SK-N-MC (cell line): ENCODE results near the gene DCUN1D5.

Experiments used
- DNase-seq: peaks from one replicate; pipeline ENCODE4 v3.0.0-alpha.2; 2011; ENCODE audit warnings: low read depth, low spot score
- H3K27ac ChIP-seq: fragments of 200-600 bp; sonication (generic); 2 replicates; pipeline ENCODE4 v1.5.1; 2016; ENCODE audit warnings: mixed run types
- H3K36me3 ChIP-seq: fragments of 200-600 bp; sonication (generic); 2 replicates; pipeline ENCODE4 v1.6.1; 2017; ENCODE audit warnings: antibody characterized with exemption, low read length, mixed read lengths; ENCODE audit not compliant: insufficient read depth
- H3K4me3 ChIP-seq: fragments of 200-600 bp; sonication (generic); 2 replicates; pipeline ENCODE4 v1.5.1; 2016
- H3K9ac ChIP-seq: fragments of 200-600 bp; sonication (generic); 2 replicates; pipeline ENCODE4 v1.8.0; 2017; ENCODE audit warnings: mixed run types, mixed read lengths; ENCODE audit not compliant: insufficient read length
- H3K9me3 ChIP-seq: fragments of 200-600 bp; sonication (generic); 2 replicates; pipeline ENCODE4 v1.6.1; 2017; ENCODE audit warnings: low read depth, mild to moderate bottlenecking, antibody characterized with exemption, low read length, moderate library complexity, mixed read lengths
- EZH2 ChIP-seq: fragments of 200-600 bp; sonication (generic); IDR thresholded peaks from one replicate; pipeline ENCODE4 v1.6.1; 2017; ENCODE audit warnings: antibody characterized with exemption
- FOXP2 ChIP-seq: optimal IDR thresholded peaks from 2 replicates; pipeline ENCODE3; 2011; ENCODE audit warnings: mild to moderate bottlenecking, moderate library complexity; ENCODE audit not compliant: insufficient read depth; ENCODE audit errors: extremely low read length, control extremely low read depth
- POLR2AphosphoS5 ChIP-seq: IDR thresholded peaks from 2 replicates; pipeline ENCODE4 v1.6.1; 2012; ENCODE audit warnings: mild to moderate bottlenecking, low read depth, low read length, borderline replicate concordance

DCUN1D5 gene

DNA sequence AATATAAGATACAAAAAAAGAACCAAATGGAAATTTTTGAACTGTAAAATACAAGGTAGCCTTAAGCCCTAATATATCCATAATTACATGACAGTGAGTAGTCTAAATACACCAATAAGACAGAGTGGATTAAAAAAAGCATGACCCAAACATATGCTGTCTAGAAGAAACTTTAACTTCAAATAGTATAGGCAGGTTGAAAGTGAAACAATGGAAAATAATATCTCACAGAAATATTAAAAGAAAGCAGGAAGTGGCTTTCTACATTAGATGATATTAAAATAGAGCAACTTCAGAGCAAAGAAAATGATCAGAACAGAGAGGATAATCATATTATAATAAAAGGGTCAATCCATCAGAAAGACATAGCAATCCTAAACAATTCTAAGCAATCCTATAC, 21.8 kb downstream of the DCUN1D5 start:
- Histone ChIP-seq H3K9ac (no peak overlapping the region), H3K9me3 (no peaks in the 10 kb centered on the region), H3K27ac (no peak overlapping the region), H3K4me3 (no peak overlapping the region), H3K36me3 (peaks cover 84% of the 10 kb centered on the region)
- no peak for TF ChIP-seq FOXP2
- TF ChIP-seq POLR2AphosphoS5, result no peak
- no peak for TF ChIP-seq EZH2
- no peak for DNase-seq

- no peak overlapping the region for H3K4me3 ChIP-seq
- H3K36me3 ChIP-seq, result peaks cover 84% of the 10 kb centered on the region
- H3K27ac ChIP-seq, result no peak overlapping the region
- TF ChIP-seq FOXP2, result no peak
- H3K9me3 ChIP-seq, result no peaks in the 10 kb centered on the region
- H3K9ac ChIP-seq, result no peak overlapping the region
- DNase-seq, result no peak
These were observed 22.6 kb downstream of the DCUN1D5 start for GRCh38 chr11:103069367-103069766.

DNA sequence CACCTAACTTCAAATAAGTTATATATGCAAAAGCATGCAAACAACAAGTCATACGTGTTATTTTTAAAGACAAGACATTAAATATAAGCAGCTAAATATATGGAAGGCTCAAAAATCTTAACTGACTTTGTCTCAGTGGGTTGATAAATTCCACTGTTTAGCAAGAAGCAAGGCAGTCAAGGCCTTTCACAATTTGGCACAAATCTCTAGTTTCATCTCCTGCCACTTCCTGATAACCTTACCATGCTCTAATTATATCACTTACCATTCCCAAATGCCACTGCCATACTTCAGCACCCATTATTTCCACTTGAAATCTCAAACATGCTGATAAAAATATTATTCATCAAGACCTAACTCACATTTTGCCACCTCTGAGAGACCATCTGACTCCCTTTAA, 24.8 kb downstream of the DCUN1D5 start:
- H3K9me3 ChIP-seq, result no peaks in the 10 kb centered on the region
- H3K9ac ChIP-seq, result no peak overlapping the region
- DNase-seq, result no peak
- H3K36me3 ChIP-seq, result peaks cover 89% of the 10 kb centered on the region
- H3K4me3 ChIP-seq, result no peak overlapping the region
- peak overlapping the region; percentile 43; the same call in 1 of the 2 replicates for H3K27ac ChIP-seq
- TF ChIP-seq EZH2, result no peak
- TF ChIP-seq POLR2AphosphoS5, result no peak
- TF ChIP-seq FOXP2, result no peak

DNA sequence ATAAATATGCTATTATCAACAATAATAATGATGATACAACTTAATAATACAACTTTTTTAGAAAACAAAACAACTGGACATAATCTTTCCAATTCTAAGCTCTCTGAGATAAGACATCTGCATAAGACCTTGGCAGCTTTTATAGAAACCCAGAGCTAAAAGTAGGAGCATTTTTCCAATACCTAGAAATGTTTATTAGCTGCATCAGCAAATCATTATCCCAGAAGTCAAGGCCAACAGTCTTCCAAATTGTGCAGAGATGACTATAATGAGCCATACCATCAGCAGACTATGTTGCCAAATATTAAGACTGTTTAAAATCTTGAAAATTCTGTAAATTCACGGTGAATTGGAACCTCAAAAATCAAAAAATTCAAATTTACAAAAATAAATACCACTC, 30.3 kb downstream of the DCUN1D5 start:
- no peak overlapping the region for H3K9ac ChIP-seq
- no peak for DNase-seq
- H3K9me3 ChIP-seq, result no peaks in the 10 kb centered on the region
- peaks cover 67% of the 10 kb centered on the region for H3K36me3 ChIP-seq
- no peak overlapping the region for H3K27ac ChIP-seq
- no peak overlapping the region for H3K4me3 ChIP-seq
- no peak for TF ChIP-seq POLR2AphosphoS5
- TF ChIP-seq FOXP2, result no peak
- TF ChIP-seq EZH2, result no peak

GRCh38 chr11:103055221-103055890, 36.6 kb downstream of the DCUN1D5 start:
- peaks cover 6% of the 10 kb centered on the region for H3K36me3 ChIP-seq
- H3K27ac ChIP-seq, result peak overlapping the region; percentile 34; the same call in 1 of the 2 replicates
- TF ChIP-seq FOXP2 (no peak), POLR2AphosphoS5 (no peak), EZH2 (no peak)
- H3K4me3 ChIP-seq, result no peak overlapping the region
- peak; percentile 28 for DNase-seq
- H3K9me3 ChIP-seq, result no peaks in the 10 kb centered on the region
- H3K9ac ChIP-seq, result peak overlapping the region; percentile 32

DNA sequence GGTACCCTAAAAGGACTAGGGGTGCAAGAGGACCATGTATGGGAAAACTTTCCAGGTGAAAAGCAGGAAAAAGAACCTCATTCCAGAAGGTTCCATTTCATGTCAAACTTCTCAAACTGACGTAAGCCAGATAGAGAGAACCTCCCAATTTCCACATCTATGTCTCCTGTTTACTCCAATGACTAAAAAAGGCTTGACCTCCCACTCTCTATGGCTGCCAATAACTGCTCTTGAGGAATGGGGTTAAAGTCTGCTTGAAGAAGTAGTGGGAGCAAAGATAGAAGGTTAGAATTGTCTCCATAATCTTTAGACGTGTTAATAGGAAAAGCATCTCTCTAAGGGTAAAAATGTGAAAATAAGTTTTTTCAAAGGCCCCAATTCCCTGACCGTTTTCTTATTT, 38.0 kb downstream of the DCUN1D5 start:
- H3K27ac ChIP-seq, result no peak overlapping the region
- no peaks in the 10 kb centered on the region for H3K9me3 ChIP-seq
- no peaks in the 10 kb centered on the region; the same call in 1 of the 2 replicates for H3K36me3 ChIP-seq
- no peak overlapping the region for H3K4me3 ChIP-seq
- DNase-seq, result no peak
- no peak overlapping the region for H3K9ac ChIP-seq
- TF ChIP-seq FOXP2 (no peak), EZH2 (no peak), POLR2AphosphoS5 (no peak)

DNA sequence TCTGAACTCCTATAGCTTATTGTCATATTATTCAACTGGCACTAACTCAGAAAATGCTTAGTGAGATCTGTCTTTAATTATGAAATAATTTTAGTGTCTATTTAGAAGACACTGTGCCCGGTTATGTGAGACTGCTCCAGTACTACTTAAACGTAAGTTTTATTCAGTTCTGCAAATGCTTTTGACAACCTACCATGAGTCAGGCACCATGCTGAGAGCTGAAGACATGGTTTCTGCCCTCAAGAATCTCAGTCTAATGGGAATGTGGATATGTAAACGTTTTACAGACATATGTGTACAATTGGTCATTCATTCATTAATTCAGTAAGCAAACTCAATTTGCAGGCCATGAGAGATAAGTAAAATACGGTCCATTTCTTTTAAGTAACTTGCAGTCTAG, 40.0 kb downstream of the DCUN1D5 start:
- peak overlapping the region; percentile 83 for H3K27ac ChIP-seq
- DNase-seq, result peak; percentile 24
- no peak for TF ChIP-seq EZH2
- no peak for TF ChIP-seq FOXP2
- TF ChIP-seq POLR2AphosphoS5, result no peak
- H3K4me3 ChIP-seq, result peak overlapping the region; percentile 2; the same call in 1 of the 2 replicates
- no peak overlapping the region for H3K9ac ChIP-seq
- H3K36me3 ChIP-seq, result no peaks in the 10 kb centered on the region; the same call in 1 of the 2 replicates
- no peaks in the 10 kb centered on the region for H3K9me3 ChIP-seq

GRCh38 chr11:103051151-103051801, 40.7 kb downstream of the DCUN1D5 start:
- H3K9me3 ChIP-seq, result no peaks in the 10 kb centered on the region

More at GRCh38 chr11:103051151-103051801, 40.7 kb downstream of the DCUN1D5 start:
- no peak overlapping the region for H3K9ac ChIP-seq
- no peak for DNase-seq
- TF ChIP-seq FOXP2 (no peak), EZH2 (no peak), POLR2AphosphoS5 (no peak)
- H3K27ac ChIP-seq, result peak overlapping the region; percentile 83
- no peaks in the 10 kb centered on the region for H3K36me3 ChIP-seq
- H3K4me3 ChIP-seq, result peak overlapping the region; percentile 2; the same call in 1 of the 2 replicates
